ENCODE measurements around the gene SRPK3.

DNA sequence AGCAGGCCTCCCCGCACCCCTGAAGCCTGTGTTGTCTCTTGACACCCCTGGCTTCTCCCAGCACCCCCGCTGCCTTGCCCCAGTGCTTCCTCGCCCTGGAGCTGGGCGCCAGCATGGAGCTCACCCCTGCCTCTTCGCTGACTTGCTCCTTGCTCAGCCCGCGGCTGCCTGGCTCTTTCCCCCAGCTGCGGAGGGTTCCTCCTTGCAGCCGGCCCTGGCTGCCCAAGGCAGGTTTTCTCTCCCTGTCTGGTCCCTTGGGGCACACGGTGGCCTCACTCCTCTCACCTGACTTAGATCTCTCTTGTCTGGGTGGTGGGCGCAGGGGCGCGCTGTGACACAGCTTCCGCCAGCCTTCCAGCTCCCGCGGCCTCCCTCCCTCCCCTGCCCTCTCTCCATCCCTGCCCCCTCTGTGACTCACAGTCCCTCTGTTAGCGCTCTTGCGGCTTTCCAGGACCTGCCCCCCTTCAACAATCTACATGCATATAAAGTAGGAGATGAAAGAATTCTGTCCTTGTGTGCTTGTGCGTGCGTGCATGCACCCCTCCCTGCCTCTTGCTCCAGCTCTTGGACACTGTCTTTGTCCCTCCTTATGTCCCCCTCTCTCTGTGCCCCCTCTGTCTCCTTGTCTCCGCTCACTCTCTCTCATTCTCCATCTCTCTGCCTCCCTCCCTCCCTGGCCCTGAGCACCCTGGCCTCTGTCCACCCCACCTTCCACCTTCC, 14.6 kb upstream of the SRPK3 start:
- TF ChIP-seq EZH2 (IDR thresholded peaks at IDR 0.05; ENCODE audit: borderline replicate concordance, low read depth, low read length, severe bottlenecking): no peak
- TF ChIP-seq, protein P1, sequence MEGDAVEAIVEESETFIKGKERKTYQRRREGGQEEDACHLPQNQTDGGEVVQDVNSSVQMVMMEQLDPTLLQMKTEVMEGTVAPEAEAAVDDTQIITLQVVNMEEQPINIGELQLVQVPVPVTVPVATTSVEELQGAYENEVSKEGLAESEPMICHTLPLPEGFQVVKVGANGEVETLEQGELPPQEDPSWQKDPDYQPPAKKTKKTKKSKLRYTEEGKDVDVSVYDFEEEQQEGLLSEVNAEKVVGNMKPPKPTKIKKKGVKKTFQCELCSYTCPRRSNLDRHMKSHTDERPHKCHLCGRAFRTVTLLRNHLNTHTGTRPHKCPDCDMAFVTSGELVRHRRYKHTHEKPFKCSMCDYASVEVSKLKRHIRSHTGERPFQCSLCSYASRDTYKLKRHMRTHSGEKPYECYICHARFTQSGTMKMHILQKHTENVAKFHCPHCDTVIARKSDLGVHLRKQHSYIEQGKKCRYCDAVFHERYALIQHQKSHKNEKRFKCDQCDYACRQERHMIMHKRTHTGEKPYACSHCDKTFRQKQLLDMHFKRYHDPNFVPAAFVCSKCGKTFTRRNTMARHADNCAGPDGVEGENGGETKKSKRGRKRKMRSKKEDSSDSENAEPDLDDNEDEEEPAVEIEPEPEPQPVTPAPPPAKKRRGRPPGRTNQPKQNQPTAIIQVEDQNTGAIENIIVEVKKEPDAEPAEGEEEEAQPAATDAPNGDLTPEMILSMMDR (IDR thresholded peaks at IDR 0.05; ENCODE audit: borderline replicate concordance, extremely low read depth, low read length, poor library complexity, severe bottlenecking): no peak
